Measurements from ENCODE around the gene CAMK1. TPM values are rescaled to one million over a fixed set of nuclear protein-coding genes. Genes with fewer than 3 reads are reported as not detected.

Gene CAMK1
- total RNA-seq, 1 experiment from 2014 or later: 9.7 TPM

DNA sequence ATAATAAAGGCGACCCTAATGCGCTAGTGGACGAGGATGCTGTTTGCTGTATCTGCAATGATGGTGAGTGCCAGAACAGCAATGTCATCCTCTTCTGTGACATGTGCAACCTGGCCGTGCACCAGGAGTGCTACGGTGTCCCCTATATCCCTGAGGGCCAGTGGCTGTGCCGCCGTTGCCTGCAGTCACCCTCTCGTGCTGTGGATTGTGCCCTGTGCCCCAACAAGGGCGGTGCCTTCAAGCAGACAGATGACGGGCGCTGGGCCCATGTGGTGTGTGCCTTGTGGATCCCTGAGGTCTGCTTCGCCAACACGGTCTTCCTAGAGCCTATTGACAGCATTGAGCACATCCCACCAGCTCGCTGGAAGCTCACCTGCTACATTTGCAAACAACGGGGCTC is 30.6 kb downstream of the CAMK1 start:
- Histone ChIP-seq H3K9me3 (no peaks in the 10 kb centered on the region), H3K4me1 (no peaks in the 10 kb centered on the region), H3K4me3 (ENCODE audit: low read depth, low read length) (no peak overlapping the region), H3K27me3 (replicated peaks; ENCODE audit: control insufficient read depth, insufficient read depth, low read length) (no peaks in the 10 kb centered on the region), H3K36me3 (ENCODE audit: control insufficient read depth, insufficient read depth, low read length) (peaks cover 10% of the 10 kb centered on the region)
- Mint-ChIP-seq H3K27ac (ENCODE audit: unreplicated experiment) (no peak overlapping the region), H3K9me3 (ENCODE audit: unreplicated experiment) (no peaks in the 10 kb centered on the region), H3K27me3 (ENCODE audit: insufficient read depth, unreplicated experiment) (no peaks in the 10 kb centered on the region), H3K4me1 (ENCODE audit: low read depth, unreplicated experiment) (no peaks in the 10 kb centered on the region), H3K4me3 (ENCODE audit: unreplicated experiment) (no peak overlapping the region), H3K36me3 (ENCODE audit: insufficient read depth, unreplicated experiment) (peaks cover 46% of the 10 kb centered on the region)
- no TSS peak for BruUV-seq (replicated peaks)
- ChIA-PET POLR2A (no interaction called here), CTCF (no interaction called here)
- no peak for DNase-seq
- intact Hi-C loops (cut with micrococcal nuclease; ENCODE audit: unreplicated experiment): loop anchor here (10.0 kb wide), 1 partner anchor 384 kb away; no protein-coding TSS in a partner anchor
- TF ChIP-seq, protein P1, sequence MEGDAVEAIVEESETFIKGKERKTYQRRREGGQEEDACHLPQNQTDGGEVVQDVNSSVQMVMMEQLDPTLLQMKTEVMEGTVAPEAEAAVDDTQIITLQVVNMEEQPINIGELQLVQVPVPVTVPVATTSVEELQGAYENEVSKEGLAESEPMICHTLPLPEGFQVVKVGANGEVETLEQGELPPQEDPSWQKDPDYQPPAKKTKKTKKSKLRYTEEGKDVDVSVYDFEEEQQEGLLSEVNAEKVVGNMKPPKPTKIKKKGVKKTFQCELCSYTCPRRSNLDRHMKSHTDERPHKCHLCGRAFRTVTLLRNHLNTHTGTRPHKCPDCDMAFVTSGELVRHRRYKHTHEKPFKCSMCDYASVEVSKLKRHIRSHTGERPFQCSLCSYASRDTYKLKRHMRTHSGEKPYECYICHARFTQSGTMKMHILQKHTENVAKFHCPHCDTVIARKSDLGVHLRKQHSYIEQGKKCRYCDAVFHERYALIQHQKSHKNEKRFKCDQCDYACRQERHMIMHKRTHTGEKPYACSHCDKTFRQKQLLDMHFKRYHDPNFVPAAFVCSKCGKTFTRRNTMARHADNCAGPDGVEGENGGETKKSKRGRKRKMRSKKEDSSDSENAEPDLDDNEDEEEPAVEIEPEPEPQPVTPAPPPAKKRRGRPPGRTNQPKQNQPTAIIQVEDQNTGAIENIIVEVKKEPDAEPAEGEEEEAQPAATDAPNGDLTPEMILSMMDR (IDR thresholded peaks at IDR 0.05; ENCODE audit: insufficient read depth in 1 of 2, low read depth in 1 of 2, low read length in 1 of 2, severe bottlenecking in 1 of 2, unreplicated experiment in 1 of 2): no peak

DNA sequence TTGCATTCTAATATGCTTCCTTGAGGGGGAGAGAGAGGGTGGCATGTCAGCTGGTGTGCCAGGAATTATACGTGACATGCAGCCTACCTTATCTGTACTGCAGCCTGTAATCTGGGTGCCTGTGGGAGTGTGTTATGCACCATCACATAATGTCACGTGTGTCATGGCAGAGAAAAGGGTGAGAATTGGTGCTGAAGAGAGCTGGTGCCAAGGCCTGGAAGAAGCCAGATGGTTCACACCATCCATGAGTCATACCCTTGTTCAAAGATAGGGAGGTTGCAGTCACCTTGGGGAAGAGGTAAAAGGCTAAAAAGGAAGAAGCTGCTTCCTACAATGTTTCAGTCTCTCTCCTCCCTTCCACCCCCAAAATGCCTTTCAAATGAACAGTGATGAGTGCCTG is 32.9 kb downstream of the CAMK1 start:
- H3K27me3 Mint-ChIP-seq (ENCODE audit: insufficient read depth, unreplicated experiment): no peaks in the 10 kb centered on the region
- ChIA-PET CTCF (interaction anchor here (0.6 kb wide), 1 partner anchor 9 kb away, joined by 3 read pairs; no protein-coding TSS in a partner anchor), POLR2A (interaction anchor here (0.6 kb wide), 1 partner anchor 27 kb away, joined by 3 read pairs; no protein-coding TSS in a partner anchor)
- TF ChIP-seq, protein P1 (IDR thresholded peaks at IDR 0.05; ENCODE audit: insufficient read depth in 1 of 2, low read depth in 1 of 2, low read length in 1 of 2, severe bottlenecking in 1 of 2, unreplicated experiment in 1 of 2): no peak
- BruUV-seq (replicated peaks): no TSS peak
- no peaks in the 10 kb centered on the region for H3K9me3 ChIP-seq
- H3K36me3 Mint-ChIP-seq (ENCODE audit: insufficient read depth, unreplicated experiment): peaks cover 46% of the 10 kb centered on the region
- peaks cover 8% of the 10 kb centered on the region; the same call in 1 of the 2 replicates for H3K36me3 ChIP-seq (ENCODE audit: control insufficient read depth, insufficient read depth, low read length)
- peaks cover 8% of the 10 kb centered on the region for H3K4me1 Mint-ChIP-seq (ENCODE audit: low read depth, unreplicated experiment)
- no peak overlapping the region for H3K4me3 ChIP-seq (ENCODE audit: low read depth, low read length)
- DNase-seq: no peak
- H3K9me3 Mint-ChIP-seq (ENCODE audit: unreplicated experiment): no peaks in the 10 kb centered on the region
- H3K27ac Mint-ChIP-seq (ENCODE audit: unreplicated experiment): no peak overlapping the region
- peaks cover 7% of the 10 kb centered on the region; the same call in 1 of the 2 replicates for H3K4me1 ChIP-seq
- intact Hi-C loops (cut with micrococcal nuclease; ENCODE audit: unreplicated experiment): loop anchor here (10.0 kb wide), 1 partner anchor 382 kb away; no protein-coding TSS in a partner anchor
- H3K4me3 Mint-ChIP-seq (ENCODE audit: unreplicated experiment): no peak overlapping the region
- no peaks in the 10 kb centered on the region for H3K27me3 ChIP-seq (replicated peaks; ENCODE audit: control insufficient read depth, insufficient read depth, low read length)

DNA sequence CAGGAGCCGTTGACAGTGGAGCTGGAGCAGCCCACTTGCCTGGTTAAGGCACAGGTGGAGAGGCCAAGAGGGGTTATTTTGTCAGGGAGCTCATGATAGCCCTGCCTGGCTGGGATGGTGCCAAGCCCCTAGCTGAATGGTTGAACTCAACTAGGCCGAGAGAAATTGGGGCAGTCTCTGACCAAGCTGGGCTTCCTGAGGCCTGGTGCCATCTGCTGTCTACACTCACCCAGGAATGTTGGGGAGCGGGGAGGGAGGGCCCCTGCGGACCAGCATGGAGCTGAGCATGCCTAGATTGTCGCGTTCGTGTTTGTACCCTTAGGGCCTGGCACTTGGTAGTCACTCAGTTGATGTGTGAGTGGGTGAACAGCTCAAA is 37.0 kb downstream of the CAMK1 start:
- peaks cover 34% of the 10 kb centered on the region for H3K36me3 Mint-ChIP-seq (ENCODE audit: insufficient read depth, unreplicated experiment)
- POLR2A ChIA-PET: interaction anchor here (0.7 kb wide), 1 partner anchor 17 kb away, joined by 4 read pairs; the partner anchor contains the start of gene OGG1
- no peaks in the 10 kb centered on the region for H3K9me3 Mint-ChIP-seq (ENCODE audit: unreplicated experiment)
- H3K27ac Mint-ChIP-seq (ENCODE audit: unreplicated experiment): peak overlapping the region; percentile 63
- BruUV-seq (replicated peaks): TSS peak; percentile 33
- H3K4me1 Mint-ChIP-seq (ENCODE audit: low read depth, unreplicated experiment): peaks cover 17% of the 10 kb centered on the region
- CTCF ChIA-PET: interaction anchor here (0.6 to 1.8 kb wide), 2 partner anchors 60 to 214 kb away, joined by 4 read pairs; partner anchors contain the start of genes ARPC4 and TADA3
- intact Hi-C loops (cut with micrococcal nuclease; ENCODE audit: unreplicated experiment): loop anchor here (10.0 kb wide), 1 partner anchor 378 kb away; no protein-coding TSS in a partner anchor
- TF ChIP-seq, protein P1 (IDR thresholded peaks at IDR 0.05; ENCODE audit: insufficient read depth in 1 of 2, low read depth in 1 of 2, low read length in 1 of 2, severe bottlenecking in 1 of 2, unreplicated experiment in 1 of 2): no peak
- Histone ChIP-seq H3K4me3 (ENCODE audit: low read depth, low read length) (peak overlapping the region; percentile 85), H3K9me3 (no peaks in the 10 kb centered on the region), H3K36me3 (ENCODE audit: control insufficient read depth, insufficient read depth, low read length) (no peaks in the 10 kb centered on the region), H3K27me3 (replicated peaks; ENCODE audit: control insufficient read depth, insufficient read depth, low read length) (no peaks in the 10 kb centered on the region), H3K4me1 (peaks cover 7% of the 10 kb centered on the region; the same call in 1 of the 2 replicates)
- DNase-seq: no peak
- peak overlapping the region; percentile 84 for H3K4me3 Mint-ChIP-seq (ENCODE audit: unreplicated experiment)
- no peaks in the 10 kb centered on the region for H3K27me3 Mint-ChIP-seq (ENCODE audit: insufficient read depth, unreplicated experiment)

All from Caco-2 (cell line).